H1 (cell line): Measurements from ENCODE around the gene PPP2R2C. TPM values are rescaled to one million over a fixed set of nuclear protein-coding genes. Genes with fewer than 3 reads are reported as not detected.

ENCODE experiments used
- CTCF ChIA-PET: fragments of 300-600 bp; sonication (Branson Sonifier 250); formaldehyde crosslinking; loops from one replicate; lab custom pipeline; 2021; ENCODE audit not compliant: partially characterized antibody; lab: Charles Lee
- POLR2A ChIA-PET: fragments of 300-600 bp; sonication (Branson Sonifier 250); formaldehyde crosslinking; loops from one replicate; lab custom pipeline; 2021; ENCODE audit warnings: inconsistent platforms; ENCODE audit not compliant: partially characterized antibody; lab: Charles Lee
- DNase-seq, 2 experiments: peaks; one replicate each; pipeline versions ENCODE4 v3.0.0 to v3.0.0-alpha.2; 2010 to 2022; ENCODE audit warnings: low spot score in 2 of 2, low read depth in 1 of 2, mixed read lengths in 1 of 2
- FAIRE-seq: peaks from 2 replicates; lab custom pipeline; 2011; peaks lifted over from hg19 to GRCh38; lab: Jason Lieb, UNC
- H2AFZ ChIP-seq: 2 replicates; pipeline ENCODE4 v1.8.1; 2012; ENCODE audit warnings: low read length, inconsistent platforms
- H2AK5ac ChIP-seq: 2 replicates; pipeline ENCODE4 v1.6.1; 2013; ENCODE audit warnings: low read depth, low read length
- H2BK120ac ChIP-seq: replicated peaks from 2 replicates; pipeline ENCODE3; 2013; ENCODE audit warnings: low read depth, low read length, inconsistent platforms
- H2BK12ac ChIP-seq: 2 replicates; pipeline ENCODE4 v1.6.1; 2013; ENCODE audit warnings: low read depth, low read length
- H2BK15ac ChIP-seq: 2 replicates; pipeline ENCODE4 v1.6.1; 2013; ENCODE audit warnings: low read length
- H2BK20ac ChIP-seq: 2 replicates; pipeline ENCODE4 v1.6.1; 2013; ENCODE audit warnings: low read length
- H2BK5ac ChIP-seq: 2 replicates; pipeline ENCODE4 v1.6.1; 2013; ENCODE audit warnings: low read depth, low read length
- H3K14ac ChIP-seq: 2 replicates; pipeline ENCODE4 v1.6.1; 2013; ENCODE audit warnings: inconsistent platforms; ENCODE audit not compliant: insufficient read length
- H3K18ac ChIP-seq: 2 replicates; pipeline ENCODE4 v1.6.1; 2013; ENCODE audit warnings: low read length; ENCODE audit errors: extremely low read depth
- H3K23ac ChIP-seq: 2 replicates; pipeline ENCODE4 v1.6.1; 2013; ENCODE audit warnings: inconsistent platforms; ENCODE audit not compliant: insufficient read length
- H3K23me2 ChIP-seq: 2 replicates; pipeline ENCODE4 v1.6.1; 2013; ENCODE audit warnings: low read depth, low read length
- H3K27ac ChIP-seq: 2 replicates; pipeline ENCODE4 v1.6.1; 2011; ENCODE audit warnings: low read depth, low read length, inconsistent platforms
- H3K27me3 ChIP-seq, 4 experiments: replicated peaks in 1 of 4; 1 replicate in 1 of 4; 2 replicates in 3 of 4; pipeline versions ENCODE4 v1.6.1 to v1.8.1; 2011 to 2013; ENCODE audit warnings: low read length in 3 of 4, mild to moderate bottlenecking in 3 of 4, inconsistent platforms in 2 of 4, mixed read lengths in 2 of 4, moderate library complexity in 1 of 4; ENCODE audit not compliant: control insufficient read depth in 3 of 4, insufficient read depth in 3 of 4; ENCODE audit errors: extremely low read depth in 1 of 4
- H3K36me3 ChIP-seq, 4 experiments: 2 replicates each; pipeline versions ENCODE4 v1.6.1 to v1.8.1; 2011 to 2013; ENCODE audit warnings: mild to moderate bottlenecking in 4 of 4, low read length in 3 of 4, moderate library complexity in 2 of 4, control low read depth in 1 of 4, inconsistent platforms in 1 of 4; ENCODE audit not compliant: insufficient read depth in 4 of 4, control insufficient read depth in 2 of 4
- H3K4ac ChIP-seq: replicated peaks from 2 replicates; pipeline ENCODE3; 2013; ENCODE audit warnings: low read length, low read depth, mixed read lengths, inconsistent platforms; ENCODE audit not compliant: insufficient read length
- H3K4me1 ChIP-seq, 4 experiments: replicated peaks in 1 of 4; 1 replicate in 1 of 4; 2 replicates in 3 of 4; pipeline versions ENCODE4 v1.6.1 to v1.8.1; 2011 to 2013; ENCODE audit warnings: low read length in 3 of 4, inconsistent platforms in 2 of 4, mixed read lengths in 1 of 4; ENCODE audit not compliant: insufficient read depth in 4 of 4, control insufficient read depth in 3 of 4
- H3K4me2 ChIP-seq, 2 experiments: 2 replicates each; pipeline versions ENCODE4 v1.6.1 to v1.8.1; 2011 to 2013; ENCODE audit warnings: low read depth in 2 of 2, low read length in 2 of 2, control low read depth in 1 of 2, inconsistent platforms in 1 of 2, mild to moderate bottlenecking in 1 of 2; ENCODE audit not compliant: insufficient read depth in 1 of 2
- H3K4me3 ChIP-seq, 4 experiments: fragments of 200-600, 300-600 bp in 1 of 4; sonication (generic), shearing (Covaris generic), sonication (Bioruptor Twin) in 1 of 4; 2 replicates each; pipeline versions ENCODE4 v1.5.1 to v1.8.1; 2011 to 2016; ENCODE audit warnings: low read length in 4 of 4, low read depth in 3 of 4, control low read depth in 2 of 4, inconsistent platforms in 2 of 4, mild to moderate bottlenecking in 2 of 4, mixed read lengths in 1 of 4, moderate library complexity in 1 of 4; ENCODE audit not compliant: insufficient read depth in 2 of 4; ENCODE audit errors: extremely low read depth in 1 of 4
- H3K56ac ChIP-seq: replicated peaks from 2 replicates; pipeline ENCODE3; 2013; ENCODE audit warnings: low read depth, mild to moderate bottlenecking, mixed read lengths, low read length, inconsistent platforms; ENCODE audit not compliant: insufficient read length
- H3K79me1 ChIP-seq: 2 replicates; pipeline ENCODE4 v1.6.1; 2013; ENCODE audit warnings: low read depth, low read length, control low read depth
- H3K79me2 ChIP-seq, 2 experiments: 2 replicates each; pipeline versions ENCODE4 v1.6.1 to v1.8.1; 2012 to 2013; ENCODE audit warnings: low read length in 2 of 2, mild to moderate bottlenecking in 2 of 2, inconsistent platforms in 1 of 2; ENCODE audit not compliant: insufficient read depth in 2 of 2, control insufficient read depth in 1 of 2
- H3K9ac ChIP-seq, 4 experiments: replicated peaks in 1 of 4; 1 replicate in 1 of 4; 2 replicates in 3 of 4; pipeline versions ENCODE4 v1.6.1 to v1.8.1; 2011 to 2013; ENCODE audit warnings: low read depth in 3 of 4, low read length in 3 of 4, control low read depth in 2 of 4, mild to moderate bottlenecking in 2 of 4, moderate library complexity in 2 of 4, inconsistent platforms in 1 of 4; ENCODE audit errors: extremely low read depth in 1 of 4
- H3K9me3 ChIP-seq, 2 experiments: 2 replicates each; pipeline versions ENCODE4 v1.6.1 to v1.8.1; 2012 to 2013; ENCODE audit warnings: mild to moderate bottlenecking in 2 of 2, moderate library complexity in 2 of 2, control low read depth in 1 of 2, inconsistent platforms in 1 of 2, low read depth in 1 of 2, low read length in 1 of 2, mixed read lengths in 1 of 2; ENCODE audit not compliant: insufficient read depth in 2 of 2
- H4K20me1 ChIP-seq, 2 experiments: replicated peaks in 1 of 2; 2 replicates each; pipeline versions ENCODE3 to v1.8.1; 2011 to 2013; ENCODE audit warnings: inconsistent platforms in 2 of 2, low read length in 2 of 2, mild to moderate bottlenecking in 1 of 2; ENCODE audit not compliant: insufficient read depth in 2 of 2, control insufficient read depth in 1 of 2
- H4K5ac ChIP-seq: 2 replicates; pipeline ENCODE4 v1.6.1; 2013; ENCODE audit warnings: low read length, low read depth, mixed read lengths, inconsistent platforms; ENCODE audit not compliant: insufficient read length
- H4K8ac ChIP-seq: 2 replicates; pipeline ENCODE4 v1.8.0; 2013; ENCODE audit warnings: mild to moderate bottlenecking, moderate library complexity, low read length, inconsistent platforms; ENCODE audit not compliant: insufficient read depth; ENCODE audit errors: extremely low read depth
- H4K91ac ChIP-seq: replicated peaks from 2 replicates; pipeline ENCODE3; 2013; ENCODE audit warnings: low read length, mixed read lengths, inconsistent platforms; ENCODE audit not compliant: insufficient read length
- FOSL1 ChIP-seq: IDR thresholded peaks from 2 replicates; pipeline ENCODE4 v1.6.1; 2011; ENCODE audit warnings: mild to moderate bottlenecking, low read depth, low read length, moderate library complexity; ENCODE audit not compliant: insufficient read depth
- GABPA ChIP-seq: IDR thresholded peaks from 2 replicates; pipeline ENCODE4 v1.6.1; 2011; ENCODE audit warnings: mild to moderate bottlenecking, low read length, moderate library complexity, borderline replicate concordance; ENCODE audit not compliant: insufficient read depth
- HDAC2 ChIP-seq, 2 experiments: fragments of 300-600 bp in 1 of 2; sonication (generic) in 1 of 2; IDR thresholded peaks; 2 replicates each; pipeline ENCODE4 v1.6.1; 2011 to 2012; ENCODE audit warnings: low read depth in 2 of 2, low read length in 2 of 2, mild to moderate bottlenecking in 2 of 2, moderate library complexity in 2 of 2, borderline replicate concordance in 1 of 2, inconsistent platforms in 1 of 2
- KDM1A ChIP-seq: fragments of 200-600, 300-600 bp; sonication (generic); IDR thresholded peaks from 2 replicates; pipeline ENCODE4 v1.7.1; 2016; ENCODE audit warnings: mild to moderate bottlenecking, low read length, borderline replicate concordance
- KDM5A ChIP-seq: fragments of 200-600 bp; IDR thresholded peaks from 2 replicates; pipeline ENCODE4 v1.7.1; 2012; ENCODE audit warnings: mild to moderate bottlenecking, low read length, inconsistent platforms, mixed read lengths
- PHF8 ChIP-seq: fragments of 200-600 bp; sonication (generic); conservative IDR thresholded peaks from 2 replicates; pipeline ENCODE4 v1.7.1; 2012; ENCODE audit warnings: low read depth, mild to moderate bottlenecking, inconsistent platforms, low read length, moderate library complexity
- POLR2A ChIP-seq, 2 experiments: IDR thresholded peaks; 1 replicate in 1 of 2; 2 replicates in 1 of 2; pipeline ENCODE4 v1.6.1; 2011; ENCODE audit warnings: low read depth in 2 of 2, low read length in 2 of 2, mild to moderate bottlenecking in 2 of 2; ENCODE audit errors: control extremely low read depth in 1 of 2
- SP1 ChIP-seq: IDR thresholded peaks from 2 replicates; pipeline ENCODE4 v1.6.1; 2011; ENCODE audit warnings: low read depth, low read length
- WGBS, 2 experiments: shearing (Covaris generic) in 1 of 2; methylation state at CpG; one replicate each; pipeline versions ENCODE4 v1.1.6 to v1.1.7; 2013 to 2015; ENCODE audit warnings: low lambda C conversion rate in 2 of 2, mixed read lengths in 2 of 2, inconsistent platforms in 1 of 2, low coverage in 1 of 2, missing lambda C conversion rate in 1 of 2; ENCODE audit not compliant: insufficient replicate concordance in 2 of 2, insufficient coverage in 1 of 2, insufficient read length in 1 of 2; ENCODE audit errors: extremely low coverage in 1 of 2, missing lambda C conversion rate in 1 of 2; 5-methylcytosine and 5-hydroxymethylcytosine counted together
- polyA plus RNA-seq, 7 experiments: library from polyadenylated mRNA; depleted of rRNA in 3 of 7; stranded (reverse) in 5 of 7; unstranded in 2 of 7; fragments of >200 nt in 5 of 7; fragments of 200-250 nt in 2 of 7; gene quantifications; 1 replicate in 5 of 7; 2 replicates in 1 of 7; 4 replicates in 1 of 7; pipeline versions ENCODE4 v1.2.1 to v1.2.3, GENCODE V29; 2011 to 2013; ENCODE audit warnings: missing spikeins in 2 of 7, mixed read lengths in 2 of 7
- total RNA-seq: library from RNA; stranded (reverse); fragmentation: NEBNext Ultra II Directional; extraction: Animal tissue kit (Norgen Biotek cat#: 25700); gene quantifications from 2 replicates; pipeline ENCODE4 v1.2.1, GENCODE V29; 2021

Gene PPP2R2C
- total and polyA plus RNA-seq, 2 of the 8 experiments (the other 6 are each of a cell fraction or from before 2014, with no cell fraction given) = 6.4 TPM

DNA sequence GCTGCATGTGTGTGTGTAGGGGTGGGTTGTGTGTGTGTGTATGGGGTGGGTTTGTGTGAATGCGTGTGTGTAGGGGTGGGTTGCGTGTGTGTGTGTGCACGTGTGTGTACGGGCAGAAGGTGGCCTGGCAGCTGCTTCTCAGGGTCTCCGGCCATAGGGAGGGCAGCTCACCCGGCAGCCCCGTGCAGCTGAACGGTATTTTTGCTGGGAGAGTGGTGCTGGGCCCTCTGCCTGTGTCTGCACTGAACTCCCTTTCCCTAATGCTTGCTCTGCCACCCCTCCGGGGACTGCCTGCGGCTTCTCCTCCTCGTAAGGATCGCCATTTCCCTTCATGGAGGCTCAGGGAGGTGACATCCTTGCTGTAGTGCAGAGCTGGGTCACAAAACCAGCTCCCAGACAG, 172.5 kb downstream of the PPP2R2C start:
- no peak for FAIRE-seq
- ChIA-PET CTCF (interaction anchor here (1.0 to 1.3 kb wide), 3 partner anchors 9 to 28 kb away, joined by 3 to 5 read pairs (median 3); no protein-coding TSS in a partner anchor), POLR2A (no interaction called here)
- H3K79me1 ChIP-seq = no peaks in the 10 kb centered on the region
- H3K4ac ChIP-seq = no peak overlapping the region
- no peak overlapping the region for H4K91ac ChIP-seq
- no peaks in the 10 kb centered on the region for H3K9me3 ChIP-seq
- no peak overlapping the region for H2BK15ac ChIP-seq
- H3K56ac ChIP-seq = no peak overlapping the region
- no peak overlapping the region for H2AK5ac ChIP-seq
- no peak overlapping the region for H2AFZ ChIP-seq
- peaks cover 0 to 30% (median 18%) of the 10 kb centered on the region in 4 experiments; a peak in 5 of 8 replicates for H3K36me3 ChIP-seq
- H3K14ac ChIP-seq = no peak overlapping the region
- H2BK5ac ChIP-seq = no peak overlapping the region
- 91% methylated on average over 7 of the region's 12 CpGs; no CpG with 5 or more reads in 1 of the 2 experiments for WGBS, 2 experiments
- H3K4me3 ChIP-seq = no peak overlapping the region
- no peak overlapping the region for H3K4me2 ChIP-seq
- H2BK120ac ChIP-seq = no peak overlapping the region
- no peak overlapping the region for H2BK20ac ChIP-seq
- H2BK12ac ChIP-seq = no peak overlapping the region
- H4K8ac ChIP-seq = no peak overlapping the region
- H4K5ac ChIP-seq = no peak overlapping the region
- no peak for DNase-seq
- no peaks in the 10 kb centered on the region for H3K4me1 ChIP-seq
- no peaks in the 10 kb centered on the region for H3K79me2 ChIP-seq
- peaks cover 0 to 10% of the 10 kb centered on the region in 2 experiments for H4K20me1 ChIP-seq
- H3K9ac ChIP-seq = no peak overlapping the region
- H3K23me2 ChIP-seq = peaks cover 5% of the 10 kb centered on the region; the same call in 1 of the 2 replicates
- H3K23ac ChIP-seq = no peak overlapping the region
- no peaks in the 10 kb centered on the region for H3K27me3 ChIP-seq
- no peak overlapping the region for H3K18ac ChIP-seq
- no peak overlapping the region for H3K27ac ChIP-seq
- TF ChIP-seq KDM5A = no peak
- no peak for TF ChIP-seq POLR2A (IDR thresholded peaks at IDR 0.05; ENCODE audit: control extremely low read depth in 1 of 2, low read depth in 2 of 2, low read length in 2 of 2)
- no peak for TF ChIP-seq SP1
- TF ChIP-seq KDM1A = no peak
- no peak for TF ChIP-seq FOSL1
- TF ChIP-seq GABPA = no peak
- no peak for TF ChIP-seq HDAC2 (IDR thresholded peaks at IDR 0.05; ENCODE audit: borderline replicate concordance in 1 of 2, low read depth in 2 of 2, low read length in 2 of 2)
- no peak for TF ChIP-seq PHF8
